GM06990 (cell line): ENCODE measurements around the gene TRDMT1.

Source experiments
- DNase-seq: peaks from one replicate; pipeline ENCODE4 v3.0.0-alpha.2; 2011; ENCODE audit not compliant: insufficient read length; ENCODE audit errors: extremely low read depth
- H3K27me3 ChIP-seq: replicated peaks from 2 replicates; pipeline ENCODE4 v1.6.0; 2011; ENCODE audit warnings: low read length; ENCODE audit not compliant: control insufficient read depth, insufficient read depth
- H3K36me3 ChIP-seq: 2 replicates; pipeline ENCODE4 v1.5.1; 2011; ENCODE audit warnings: low read length; ENCODE audit not compliant: control insufficient read depth, insufficient read depth
- H3K4me3 ChIP-seq: replicated peaks from 2 replicates; pipeline ENCODE4 v1.5.1; 2011; ENCODE audit warnings: low read depth, mild to moderate bottlenecking, control low read depth, low read length
- TF ChIP-seq, protein P1 (sequence below): IDR thresholded peaks from 2 replicates; pipeline ENCODE4 v1.5.1; 2011; ENCODE audit warnings: low read length, control low read depth, mild to moderate bottlenecking, inconsistent platforms; ENCODE audit not compliant: insufficient read depth, poor library complexity, severe bottlenecking

TRDMT1 gene

DNA sequence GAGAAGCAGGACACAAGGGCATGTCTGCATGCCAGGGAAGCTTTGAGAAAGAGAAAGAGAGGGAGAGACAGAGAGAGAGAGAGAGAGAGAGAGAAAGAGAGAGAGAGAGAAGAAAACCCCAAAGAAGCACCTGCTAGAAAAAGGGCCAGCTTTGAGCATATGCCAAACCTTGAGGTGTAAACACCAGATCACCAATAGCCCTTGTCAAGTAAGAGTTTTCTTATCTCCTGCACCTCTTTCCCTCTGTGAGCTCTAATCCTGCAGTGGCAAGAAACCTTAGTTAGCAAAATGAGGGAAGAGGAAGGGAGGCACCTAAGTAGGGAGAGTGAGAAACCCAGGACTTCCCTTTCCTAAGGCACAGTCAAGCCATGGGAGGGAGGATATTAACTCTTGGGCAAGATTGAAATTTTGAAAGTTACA lies 11.3 kb upstream of the TRDMT1 start:
- no peak for DNase-seq
- Histone ChIP-seq H3K27me3 (no peaks in the 10 kb centered on the region), H3K4me3 (no peak overlapping the region), H3K36me3 (no peaks in the 10 kb centered on the region)
- TF ChIP-seq, protein P1, sequence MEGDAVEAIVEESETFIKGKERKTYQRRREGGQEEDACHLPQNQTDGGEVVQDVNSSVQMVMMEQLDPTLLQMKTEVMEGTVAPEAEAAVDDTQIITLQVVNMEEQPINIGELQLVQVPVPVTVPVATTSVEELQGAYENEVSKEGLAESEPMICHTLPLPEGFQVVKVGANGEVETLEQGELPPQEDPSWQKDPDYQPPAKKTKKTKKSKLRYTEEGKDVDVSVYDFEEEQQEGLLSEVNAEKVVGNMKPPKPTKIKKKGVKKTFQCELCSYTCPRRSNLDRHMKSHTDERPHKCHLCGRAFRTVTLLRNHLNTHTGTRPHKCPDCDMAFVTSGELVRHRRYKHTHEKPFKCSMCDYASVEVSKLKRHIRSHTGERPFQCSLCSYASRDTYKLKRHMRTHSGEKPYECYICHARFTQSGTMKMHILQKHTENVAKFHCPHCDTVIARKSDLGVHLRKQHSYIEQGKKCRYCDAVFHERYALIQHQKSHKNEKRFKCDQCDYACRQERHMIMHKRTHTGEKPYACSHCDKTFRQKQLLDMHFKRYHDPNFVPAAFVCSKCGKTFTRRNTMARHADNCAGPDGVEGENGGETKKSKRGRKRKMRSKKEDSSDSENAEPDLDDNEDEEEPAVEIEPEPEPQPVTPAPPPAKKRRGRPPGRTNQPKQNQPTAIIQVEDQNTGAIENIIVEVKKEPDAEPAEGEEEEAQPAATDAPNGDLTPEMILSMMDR: no peak

DNA sequence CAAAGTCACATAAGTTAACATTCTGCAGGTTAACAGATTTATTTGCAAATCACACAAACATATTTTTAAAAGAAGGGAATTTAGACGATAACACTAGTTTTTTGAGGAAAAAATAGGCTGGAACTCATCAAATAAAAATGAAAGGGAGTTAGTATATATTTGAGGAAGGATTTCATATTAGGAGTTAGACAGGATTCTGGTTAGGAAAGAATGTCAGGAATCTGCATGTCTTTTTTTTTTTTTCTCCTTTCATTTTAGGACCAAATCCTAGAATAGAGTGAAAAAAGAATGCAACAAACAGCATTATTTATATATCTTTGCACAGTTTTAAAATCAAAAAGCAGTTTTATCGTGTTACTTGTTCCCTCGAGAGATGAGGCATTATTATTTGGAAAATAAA lies 8.9 kb upstream of the TRDMT1 start:
- DNase-seq: no peak
- TF ChIP-seq, protein P1: no peak
- Histone ChIP-seq H3K36me3 (no peaks in the 10 kb centered on the region), H3K4me3 (no peak overlapping the region), H3K27me3 (no peaks in the 10 kb centered on the region)

DNA sequence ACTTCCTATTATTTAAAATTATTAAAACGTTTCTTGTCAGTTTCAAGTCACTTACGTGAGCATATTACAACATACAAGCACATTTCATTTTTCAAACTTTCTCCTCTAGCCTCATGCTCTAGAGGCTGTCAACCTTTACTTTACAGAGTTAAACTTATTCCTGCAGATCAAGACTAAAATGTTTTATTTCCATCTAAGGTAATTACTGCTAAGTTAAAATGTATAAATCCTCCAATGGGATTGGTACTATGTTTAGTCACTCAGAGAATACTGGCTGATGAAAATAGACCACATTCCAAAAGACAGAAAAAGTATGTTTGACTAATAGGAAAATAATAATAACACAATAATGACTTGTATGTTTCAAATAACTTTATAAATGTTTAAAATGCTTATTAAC lies 8.4 kb upstream of the TRDMT1 start:
- TF ChIP-seq, protein P1: no peak
- no peaks in the 10 kb centered on the region for H3K36me3 ChIP-seq
- H3K4me3 ChIP-seq: no peak overlapping the region
- H3K27me3 ChIP-seq: no peaks in the 10 kb centered on the region
- DNase-seq: no peak

DNA sequence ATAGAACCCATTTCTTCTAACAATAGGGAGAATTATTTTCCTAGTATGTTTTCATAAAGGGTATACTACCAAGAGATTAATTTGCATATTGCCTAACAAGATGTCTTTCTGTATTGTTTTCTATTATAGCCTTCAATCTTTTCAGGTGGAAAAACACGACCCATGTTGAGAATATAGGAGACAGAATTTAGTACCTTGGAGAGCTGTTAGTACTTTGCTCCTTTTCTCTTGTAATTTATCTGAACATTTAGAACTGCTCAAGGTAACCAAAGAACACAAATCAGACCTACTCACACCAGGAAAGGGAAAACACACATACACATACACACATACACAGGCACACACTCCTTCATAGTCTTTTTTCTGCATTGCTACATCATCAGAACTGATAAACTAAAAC lies 7.8 kb upstream of the TRDMT1 start:
- DNase-seq: no peak
- no peak overlapping the region for H3K4me3 ChIP-seq
- TF ChIP-seq, protein P1: no peak
- no peaks in the 10 kb centered on the region for H3K36me3 ChIP-seq
- no peaks in the 10 kb centered on the region for H3K27me3 ChIP-seq

DNA sequence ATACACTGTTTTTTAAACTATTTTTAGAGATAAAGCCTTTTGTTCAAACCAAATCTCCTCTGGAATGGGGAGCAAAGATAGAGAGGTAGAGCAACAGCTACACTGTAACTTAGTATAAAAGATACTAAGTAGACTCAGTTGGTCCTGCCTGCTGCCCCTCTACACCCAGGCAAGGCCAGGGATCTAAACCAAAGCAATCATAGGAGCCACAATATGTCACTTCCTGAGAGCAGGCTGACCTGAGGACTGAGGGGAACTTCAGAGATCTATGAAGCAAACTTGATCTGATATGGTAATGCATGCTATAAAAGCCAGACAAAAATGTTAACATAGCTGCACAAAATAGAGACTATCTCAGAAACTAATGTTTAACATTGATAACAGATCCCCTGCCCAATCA lies 7.0 kb upstream of the TRDMT1 start:
- no peaks in the 10 kb centered on the region for H3K27me3 ChIP-seq
- H3K36me3 ChIP-seq: no peaks in the 10 kb centered on the region
- TF ChIP-seq, protein P1: no peak
- no peak for DNase-seq
- no peak overlapping the region for H3K4me3 ChIP-seq

DNA sequence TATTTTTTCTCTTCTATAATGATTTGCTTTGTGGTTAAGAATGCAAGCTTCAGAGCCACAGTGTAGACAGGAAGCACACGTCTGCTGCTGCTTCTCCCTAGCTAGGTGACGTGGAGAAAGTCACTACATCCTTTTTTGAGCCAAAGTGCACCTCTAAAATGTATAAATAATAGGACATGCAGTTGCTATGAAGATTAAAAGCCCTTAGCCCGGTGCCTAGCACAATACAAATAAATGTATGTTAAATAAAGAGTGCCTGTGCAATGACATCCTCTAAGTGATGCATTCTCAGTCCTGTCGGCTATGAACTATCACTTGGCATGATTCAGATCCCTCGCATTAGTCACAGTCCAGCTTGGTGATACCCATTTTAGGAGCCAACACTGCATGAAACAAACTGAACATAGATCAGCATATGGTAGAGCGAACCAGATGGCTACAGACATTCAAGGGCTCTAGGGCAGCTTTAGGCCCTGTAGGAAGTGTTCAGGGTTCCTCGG lies 4.8 kb upstream of the TRDMT1 start:
- TF ChIP-seq, protein P1: no peak
- no peak for DNase-seq
- Histone ChIP-seq H3K36me3 (no peaks in the 10 kb centered on the region), H3K27me3 (no peaks in the 10 kb centered on the region), H3K4me3 (no peak overlapping the region)
